Epidermal melanocyte (primary cell): ENCODE data around the gene LRRC56.
"Not testable (repeated sequence)": the region's sequence is repeated elsewhere in the genome, so short reads cannot be mapped to it uniquely, and the experiment has no call there.

ENCODE experiments used
- DNase-seq: peaks from one replicate; pipeline ENCODE4 v3.0.0; 2011; ENCODE audit warnings: low spot score; ENCODE audit not compliant: insufficient read length

LRRC56 gene

GRCh38 chr11:573146-573759, 35.9 kb downstream of the LRRC56 start:
- no peak for DNase-seq

- DNase-seq, result not testable (repeated sequence)
Observed at GRCh38 chr11:574031-574570, 36.8 kb downstream of the LRRC56 start.

GRCh38 chr11:574632-575312, 37.4 kb downstream of the LRRC56 start:
- no peak for DNase-seq

GRCh38 chr11:575313-575995, 38.1 kb downstream of the LRRC56 start:
- DNase-seq, result peak; percentile 79

- peak; percentile 100 for DNase-seq
Observed at GRCh38 chr11:575996-576768, 38.9 kb downstream of the LRRC56 start, which contains the start of gene PHRF1. Gene PHRF1 (plus strand): TSS chr11:576470. CDS start chr11:581513, 5,043 bp downstream.

GRCh38 chr11:576811-577610, 39.7 kb downstream of the LRRC56 start:
- DNase-seq, result no peak

- no peak for DNase-seq
Observed at GRCh38 chr11:577611-577894, 40.2 kb downstream of the LRRC56 start.

- DNase-seq, result no peak
Observed at GRCh38 chr11:578276-579035, 41.1 kb downstream of the LRRC56 start.

GRCh38 chr11:579830-580601, 42.7 kb downstream of the LRRC56 start:
- no peak for DNase-seq

GRCh38 chr11:581342-581741, 44.0 kb downstream of the LRRC56 start:
- DNase-seq, result no peak

GRCh38 chr11:581752-582151, 44.4 kb downstream of the LRRC56 start:
- DNase-seq, result no peak

- DNase-seq, result no peak
Observed at GRCh38 chr11:584287-584686, 47.0 kb downstream of the LRRC56 start.

GRCh38 chr11:586376-587316, 49.3 kb downstream of the LRRC56 start:
- DNase-seq, result no peak

- no peak for DNase-seq
Observed at GRCh38 chr11:587546-587945, 50.2 kb downstream of the LRRC56 start.

GRCh38 chr11:587978-588380, 50.7 kb downstream of the LRRC56 start:
- no peak for DNase-seq

GRCh38 chr11:589798-590197, 52.5 kb downstream of the LRRC56 start:
- no peak for DNase-seq

GRCh38 chr11:590997-591396, 53.7 kb downstream of the LRRC56 start:
- DNase-seq, result no peak

GRCh38 chr11:592501-592900, 55.2 kb downstream of the LRRC56 start:
- no peak for DNase-seq
